IgD-negative memory B cell (primary cell): ENCODE measurements around the gene SLC12A6. TPM values are rescaled to one million over a fixed set of nuclear protein-coding genes. Genes with fewer than 3 reads are reported as not detected.

Experiments used
- H3K27ac Mint-ChIP-seq, 3 donors: one replicate each; pipeline ENCODE4 v1.8.0; 2020 to 2022; ENCODE audit warnings: mild to moderate bottlenecking in 3 of 3, mixed read lengths in 3 of 3, moderate library complexity in 1 of 3
- H3K27me3 Mint-ChIP-seq: one replicate; pipeline ENCODE4 v1.8.0; 2021; ENCODE audit warnings: mixed read lengths
- H3K36me3 Mint-ChIP-seq: one replicate; pipeline ENCODE4 v1.8.0; 2020; ENCODE audit warnings: mild to moderate bottlenecking, mixed read lengths
- H3K4me1 Mint-ChIP-seq, 3 donors: one replicate each; pipeline ENCODE4 v1.8.0; 2020 to 2022; ENCODE audit warnings: mixed read lengths in 3 of 3, mild to moderate bottlenecking in 1 of 3
- H3K4me3 Mint-ChIP-seq, 4 donors: one replicate each; pipeline ENCODE4 v1.8.0; 2020 to 2022; ENCODE audit warnings: mild to moderate bottlenecking in 4 of 4, mixed read lengths in 4 of 4, moderate library complexity in 3 of 4
- H3K9me3 Mint-ChIP-seq, 3 donors: one replicate each; pipeline ENCODE4 v1.8.0; 2020 to 2021; ENCODE audit warnings: mixed read lengths in 3 of 3, mild to moderate bottlenecking in 1 of 3
- polyA plus RNA-seq: library from polyadenylated mRNA; unstranded; fragments of 300-500 nt; fragmentation: Illumina TruSeq; gene quantifications from one replicate; pipeline ENCODE4 v1.2.3, GENCODE V29; 2021

Gene SLC12A6
- polyA plus RNA-seq, 1 donor from 2014 or later, result 8.7 TPM

GRCh38 chr15:34241376-34242330 is 95.9 kb downstream of the SLC12A6 start:
- H3K4me3 Mint-ChIP-seq, result no peak overlapping the region
- H3K27ac Mint-ChIP-seq, result peak overlapping the region in 2 of 3 donors; percentile 5 to 31
- H3K4me1 Mint-ChIP-seq, result peaks cover 0 to 4% (median 0%) of the 10 kb centered on the region in 3 donors
- H3K9me3 Mint-ChIP-seq, result no peaks in the 10 kb centered on the region
- peaks cover 4% of the 10 kb centered on the region for H3K36me3 Mint-ChIP-seq
- no peaks in the 10 kb centered on the region for H3K27me3 Mint-ChIP-seq

DNA sequence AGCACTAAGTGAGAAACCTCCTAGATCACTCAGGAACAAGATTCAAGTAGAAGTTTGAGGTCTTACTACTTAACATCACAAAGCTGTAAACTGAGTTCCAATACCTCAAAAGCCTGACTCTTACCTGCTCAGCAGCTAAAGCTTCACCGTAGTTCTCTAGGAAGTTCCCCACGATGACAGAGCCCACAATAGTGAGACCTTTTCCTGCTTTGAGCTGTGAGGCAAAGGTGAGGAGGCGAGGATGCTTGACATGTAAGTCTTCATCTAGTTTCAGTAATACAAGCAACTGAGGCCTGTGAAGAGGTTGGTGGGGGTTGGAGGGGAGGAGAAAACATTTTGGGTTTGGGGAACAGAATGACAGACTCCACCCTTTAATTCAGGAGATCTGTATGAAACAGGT is 97.0 kb downstream of the SLC12A6 start:
- Mint-ChIP-seq H3K36me3 (peaks cover 4% of the 10 kb centered on the region), H3K27ac (no peak overlapping the region), H3K9me3 (no peaks in the 10 kb centered on the region)

GRCh38 chr15:34239151-34239808 is 98.3 kb downstream of the SLC12A6 start:
- Mint-ChIP-seq H3K27ac (peak overlapping the region in 1 of 3 donors; percentile 71), H3K9me3 (no peaks in the 10 kb centered on the region), H3K27me3 (no peaks in the 10 kb centered on the region), H3K36me3 (peaks cover 4% of the 10 kb centered on the region), H3K4me3 (no peak overlapping the region), H3K4me1 (peaks cover 0 to 4% (median 0%) of the 10 kb centered on the region in 3 donors)

More for the DNA sequence above, 97.0 kb downstream of the SLC12A6 start:
- Mint-ChIP-seq H3K27me3 (no peaks in the 10 kb centered on the region), H3K4me1 (peaks cover 0 to 4% (median 0%) of the 10 kb centered on the region in 3 donors), H3K4me3 (peak overlapping the region in 1 of 4 donors; percentile 17)

DNA sequence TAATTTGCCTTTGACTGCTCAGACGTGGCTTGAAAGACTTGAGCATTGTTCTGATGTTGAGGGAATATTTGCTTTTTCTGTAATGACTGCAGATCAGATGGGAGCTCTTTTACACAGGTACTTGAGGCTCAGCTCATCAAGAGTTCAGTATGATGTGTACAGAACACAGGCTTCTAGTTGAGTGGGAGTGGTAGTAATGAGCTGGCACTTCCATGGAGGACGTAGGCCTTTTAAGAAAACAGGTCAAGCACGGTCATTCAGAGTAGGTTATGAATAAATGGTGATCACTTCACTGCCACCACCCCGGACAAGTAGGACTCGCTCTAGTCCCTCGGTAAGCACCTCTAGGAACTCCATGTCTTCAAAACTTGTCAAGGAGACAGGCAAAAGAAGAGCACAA is 104.0 kb downstream of the SLC12A6 start:
- H3K4me1 Mint-ChIP-seq, result no peaks in the 10 kb centered on the region
- no peaks in the 10 kb centered on the region for H3K27me3 Mint-ChIP-seq
- H3K9me3 Mint-ChIP-seq, result no peaks in the 10 kb centered on the region
- peaks cover 9% of the 10 kb centered on the region for H3K36me3 Mint-ChIP-seq
- peak overlapping the region in 1 of 3 donors; percentile 84 for H3K27ac Mint-ChIP-seq
- H3K4me3 Mint-ChIP-seq, result no peak overlapping the region

GRCh38 chr15:34223904-34224596 is 113.5 kb downstream of the SLC12A6 start:
- peak overlapping the region; percentile 91 to 98 (median 96) for H3K4me3 Mint-ChIP-seq
- H3K27me3 Mint-ChIP-seq, result no peaks in the 10 kb centered on the region
- peaks cover 5% of the 10 kb centered on the region for H3K36me3 Mint-ChIP-seq
- peaks cover 0 to 2% (median 0%) of the 10 kb centered on the region in 3 donors for H3K9me3 Mint-ChIP-seq
- peaks cover 19 to 24% (median 24%) of the 10 kb centered on the region in 3 donors for H3K4me1 Mint-ChIP-seq
- peak overlapping the region; percentile 97 to 99 (median 99) for H3K27ac Mint-ChIP-seq

DNA sequence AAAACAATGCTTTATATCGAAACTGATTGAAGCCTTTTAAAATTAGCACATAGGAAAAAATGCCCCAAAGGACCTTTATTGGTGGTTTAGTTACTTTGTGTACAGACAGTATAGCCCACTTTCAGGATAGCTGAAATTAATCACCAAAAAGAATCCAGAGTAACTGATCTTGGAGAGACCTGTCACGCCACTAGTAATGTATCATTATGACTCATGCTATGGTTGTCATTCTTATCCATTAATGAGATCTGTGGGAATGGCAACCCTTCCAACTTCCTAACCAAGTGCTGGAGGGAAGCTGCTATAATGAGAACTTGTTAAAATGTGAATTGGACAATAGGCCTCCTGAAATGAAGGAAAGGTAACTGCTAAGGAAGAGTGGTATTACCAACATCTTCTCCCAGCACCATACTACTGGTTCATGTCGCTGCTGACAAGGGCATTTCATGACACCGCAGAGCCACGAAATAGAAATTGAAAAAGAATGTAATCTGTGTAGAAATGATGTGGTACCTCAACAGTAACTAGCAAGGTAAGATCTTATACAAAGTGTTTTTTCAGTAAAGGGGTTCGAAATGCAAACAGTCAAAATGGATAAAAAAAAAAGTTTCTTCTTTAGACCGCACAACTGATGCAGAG is 119.9 kb downstream of the SLC12A6 start:
- H3K4me3 Mint-ChIP-seq, result no peak overlapping the region
- H3K4me1 Mint-ChIP-seq, result no peaks in the 10 kb centered on the region

GRCh38 chr15:34216527-34217270 is 120.9 kb downstream of the SLC12A6 start:
- Mint-ChIP-seq H3K36me3 (peaks cover 1% of the 10 kb centered on the region), H3K4me3 (no peak overlapping the region), H3K27ac (no peak overlapping the region), H3K27me3 (peaks cover 2% of the 10 kb centered on the region), H3K9me3 (no peaks in the 10 kb centered on the region), H3K4me1 (no peaks in the 10 kb centered on the region)

More for the DNA sequence above, 119.9 kb downstream of the SLC12A6 start:
- H3K9me3 Mint-ChIP-seq, result no peaks in the 10 kb centered on the region
- no peak overlapping the region for H3K27ac Mint-ChIP-seq
- H3K27me3 Mint-ChIP-seq, result peaks cover 2% of the 10 kb centered on the region
- peaks cover 1% of the 10 kb centered on the region for H3K36me3 Mint-ChIP-seq

DNA sequence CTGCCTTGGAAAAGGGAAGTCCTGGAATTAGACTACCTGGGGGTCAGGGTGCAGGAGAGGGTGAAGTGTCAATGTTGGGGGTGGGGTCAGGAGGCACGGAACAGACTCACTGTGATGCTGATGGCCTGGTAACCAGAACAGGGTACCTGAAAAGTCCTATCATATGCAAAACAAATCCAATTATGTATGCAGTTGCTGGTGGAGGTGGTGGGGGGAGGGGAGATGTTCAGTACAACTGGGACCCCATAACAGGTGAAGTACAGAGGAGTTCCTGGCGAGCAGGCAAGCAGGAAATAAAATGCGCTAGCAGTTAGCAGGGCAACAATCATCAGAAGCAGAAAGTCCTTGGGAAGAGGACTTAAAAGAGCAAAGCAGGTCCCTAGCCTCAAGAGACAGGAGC is 123.4 kb downstream of the SLC12A6 start:
- Mint-ChIP-seq H3K27ac (no peak overlapping the region), H3K4me3 (no peak overlapping the region)

DNA sequence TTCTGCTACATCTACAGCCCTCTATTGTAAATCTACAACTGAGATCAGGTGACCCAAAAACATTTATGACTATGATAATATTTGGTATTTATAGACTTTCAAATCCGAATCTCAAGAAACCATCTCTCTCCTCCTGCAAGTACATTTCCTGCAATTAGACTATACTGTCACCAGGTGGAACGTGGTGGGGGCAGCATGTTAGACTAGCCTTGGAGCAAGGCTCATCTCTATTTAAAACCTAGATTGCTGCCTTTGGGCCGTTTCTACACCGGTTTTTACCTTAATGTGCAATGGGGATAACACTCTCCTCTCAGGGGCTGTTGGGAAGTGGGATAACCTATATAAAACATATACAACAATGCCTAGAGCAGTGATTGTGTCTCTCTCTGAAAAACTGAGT is 123.9 kb downstream of the SLC12A6 start:
- H3K4me1 Mint-ChIP-seq, result peaks cover 4 to 7% (median 5%) of the 10 kb centered on the region in 3 donors
- peaks cover 2% of the 10 kb centered on the region for H3K27me3 Mint-ChIP-seq
- H3K36me3 Mint-ChIP-seq, result peaks cover 1% of the 10 kb centered on the region
- no peak overlapping the region for H3K27ac Mint-ChIP-seq
- H3K4me3 Mint-ChIP-seq, result no peak overlapping the region
- H3K9me3 Mint-ChIP-seq, result no peaks in the 10 kb centered on the region

More for the DNA sequence above, 123.4 kb downstream of the SLC12A6 start:
- peaks cover 2 to 3% (median 2%) of the 10 kb centered on the region in 3 donors for H3K4me1 Mint-ChIP-seq
- peaks cover 2% of the 10 kb centered on the region for H3K27me3 Mint-ChIP-seq
- no peaks in the 10 kb centered on the region for H3K9me3 Mint-ChIP-seq
- H3K36me3 Mint-ChIP-seq, result peaks cover 1% of the 10 kb centered on the region

DNA sequence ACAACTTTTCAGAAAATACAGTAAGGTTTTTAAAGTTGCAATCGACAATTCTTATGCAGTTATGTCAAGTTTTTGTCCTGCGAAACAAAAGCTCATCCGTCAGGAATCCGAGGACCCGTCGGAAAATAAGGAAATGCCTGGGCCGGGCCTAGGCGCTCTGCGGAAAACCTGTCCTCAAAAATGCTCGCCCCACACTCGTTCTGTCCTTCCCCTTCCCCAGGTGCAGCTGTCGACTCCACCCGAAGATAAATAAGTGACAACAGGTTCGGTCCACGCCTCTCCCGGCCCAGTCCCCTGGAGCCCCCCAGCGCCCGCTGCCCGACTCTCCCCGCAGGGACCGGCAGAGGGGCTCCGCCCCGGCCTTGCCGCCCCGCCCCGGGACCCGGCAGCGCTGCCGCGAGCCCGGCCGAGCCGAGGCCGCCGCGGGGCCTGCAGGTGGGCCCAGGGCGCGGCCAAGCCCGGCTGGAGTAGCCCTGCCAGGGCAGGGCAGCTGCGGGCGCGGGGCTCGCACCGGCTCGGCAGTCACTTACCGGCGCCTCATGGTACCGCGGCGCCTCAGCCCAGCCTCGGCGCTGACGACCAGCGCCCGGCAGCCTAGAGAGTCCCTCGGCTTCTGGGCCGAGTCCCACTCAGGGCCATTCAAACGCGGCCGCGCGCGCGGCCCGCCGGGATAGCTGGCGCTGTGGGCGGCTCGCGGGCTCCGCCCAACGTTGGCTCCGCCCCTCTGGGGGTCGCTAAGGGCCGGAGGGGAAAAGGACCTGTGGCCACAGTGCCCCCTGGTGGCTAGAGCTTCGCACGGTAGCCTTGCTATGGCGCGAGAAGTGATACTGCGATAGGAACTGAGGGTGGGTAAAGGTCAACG is 127.9 kb downstream of the SLC12A6 start, which contains the start of gene KATNBL1:
TSS of gene KATNBL1 (minus strand) at position 676 of the 862 bp plus-strand sequence. CDS start 46,420 bp downstream, outside the sequence.
- Mint-ChIP-seq H3K4me3 (peak within 1 kb of the TSS; percentile 89 to 96 (median 96)), H3K36me3 (peaks cover 3% of the 10 kb centered on the region), H3K27me3 (peaks cover 2% of the 10 kb centered on the region), H3K9me3 (no peaks in the 10 kb centered on the region), H3K4me1 (peaks cover 8 to 16% (median 15%) of the 10 kb centered on the region in 3 donors), H3K27ac (peak within 1 kb of the TSS; percentile 50 to 96 (median 89))

- Mint-ChIP-seq H3K27me3 (no peaks in the 10 kb centered on the region), H3K36me3 (peaks cover 1% of the 10 kb centered on the region), H3K9me3 (no peaks in the 10 kb centered on the region)
Observed at GRCh38 chr15:34206011-34206410, 131.6 kb downstream of the SLC12A6 start.

GRCh38 chr15:34203936-34204335 is 133.6 kb downstream of the SLC12A6 start:
- no peak overlapping the region for H3K27ac Mint-ChIP-seq
- peaks cover 3% of the 10 kb centered on the region for H3K36me3 Mint-ChIP-seq
- H3K9me3 Mint-ChIP-seq, result no peaks in the 10 kb centered on the region
- H3K4me3 Mint-ChIP-seq, result no peak overlapping the region
- no peaks in the 10 kb centered on the region for H3K27me3 Mint-ChIP-seq
- H3K4me1 Mint-ChIP-seq, result peaks cover 10 to 19% (median 11%) of the 10 kb centered on the region in 3 donors

More at GRCh38 chr15:34206011-34206410, 131.6 kb downstream of the SLC12A6 start:
- Mint-ChIP-seq H3K4me3 (peak overlapping the region in 1 of 4 donors; percentile 81), H3K4me1 (peaks cover 11 to 21% (median 15%) of the 10 kb centered on the region in 3 donors), H3K27ac (no peak overlapping the region)

GRCh38 chr15:34203305-34203704 is 134.3 kb downstream of the SLC12A6 start:
- Mint-ChIP-seq H3K4me1 (peaks cover 5 to 14% (median 6%) of the 10 kb centered on the region in 3 donors), H3K27ac (peak overlapping the region in 1 of 3 donors; percentile 2), H3K27me3 (no peaks in the 10 kb centered on the region), H3K4me3 (no peak overlapping the region), H3K9me3 (no peaks in the 10 kb centered on the region), H3K36me3 (peaks cover 3% of the 10 kb centered on the region)
